ENCODE results near the gene TGM5.

Gene TGM5

DNA sequence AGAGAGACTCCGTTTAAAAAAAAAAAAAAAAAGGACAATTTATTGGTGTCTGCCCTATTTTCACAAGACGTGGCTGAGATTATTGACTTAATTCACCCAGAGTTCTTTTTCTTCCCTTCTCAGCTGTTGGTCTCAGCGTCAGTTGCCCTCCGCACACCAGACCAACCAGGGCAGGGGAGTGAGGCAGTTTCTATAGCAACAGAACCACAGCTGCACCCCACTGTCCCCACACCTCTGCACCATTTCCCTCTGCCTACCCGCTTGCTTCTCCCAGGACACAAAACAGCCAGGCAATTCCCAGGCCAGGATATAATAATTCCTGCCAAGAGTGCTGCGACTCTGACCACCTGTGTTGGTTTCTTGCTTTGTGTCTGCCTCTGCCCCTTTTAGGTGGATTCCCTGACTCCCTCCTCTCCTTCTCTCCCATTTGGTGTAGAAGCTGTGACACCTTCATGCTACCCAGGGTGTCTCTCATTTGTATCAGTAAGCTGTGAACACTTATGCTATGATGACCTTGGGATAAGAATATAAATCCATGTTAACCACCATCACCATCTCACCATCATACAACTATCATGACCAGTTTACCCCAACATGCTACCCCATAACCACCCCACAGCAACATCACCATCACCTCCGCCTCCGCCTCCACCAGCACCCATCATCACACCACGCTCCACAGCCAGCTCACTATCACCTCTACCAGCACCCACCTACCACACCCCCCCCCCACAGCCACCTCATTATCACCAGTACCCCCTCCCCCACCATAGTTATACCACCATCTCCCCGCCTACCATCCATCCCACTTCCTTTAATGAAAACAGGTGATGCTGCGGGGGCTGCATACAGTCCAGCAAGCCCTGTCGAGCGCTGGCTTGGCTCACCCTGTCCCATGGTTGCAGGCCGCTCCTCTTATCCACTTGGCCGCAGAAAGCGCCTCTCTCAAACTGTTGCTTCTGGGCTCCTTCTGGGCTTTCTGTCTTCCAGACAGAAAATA is 46.5 kb downstream of the TGM5 start:
- in situ Hi-C loops (cut with MboI; ENCODE audit: low sequenced_read_pairs) = no loop called here

DNA sequence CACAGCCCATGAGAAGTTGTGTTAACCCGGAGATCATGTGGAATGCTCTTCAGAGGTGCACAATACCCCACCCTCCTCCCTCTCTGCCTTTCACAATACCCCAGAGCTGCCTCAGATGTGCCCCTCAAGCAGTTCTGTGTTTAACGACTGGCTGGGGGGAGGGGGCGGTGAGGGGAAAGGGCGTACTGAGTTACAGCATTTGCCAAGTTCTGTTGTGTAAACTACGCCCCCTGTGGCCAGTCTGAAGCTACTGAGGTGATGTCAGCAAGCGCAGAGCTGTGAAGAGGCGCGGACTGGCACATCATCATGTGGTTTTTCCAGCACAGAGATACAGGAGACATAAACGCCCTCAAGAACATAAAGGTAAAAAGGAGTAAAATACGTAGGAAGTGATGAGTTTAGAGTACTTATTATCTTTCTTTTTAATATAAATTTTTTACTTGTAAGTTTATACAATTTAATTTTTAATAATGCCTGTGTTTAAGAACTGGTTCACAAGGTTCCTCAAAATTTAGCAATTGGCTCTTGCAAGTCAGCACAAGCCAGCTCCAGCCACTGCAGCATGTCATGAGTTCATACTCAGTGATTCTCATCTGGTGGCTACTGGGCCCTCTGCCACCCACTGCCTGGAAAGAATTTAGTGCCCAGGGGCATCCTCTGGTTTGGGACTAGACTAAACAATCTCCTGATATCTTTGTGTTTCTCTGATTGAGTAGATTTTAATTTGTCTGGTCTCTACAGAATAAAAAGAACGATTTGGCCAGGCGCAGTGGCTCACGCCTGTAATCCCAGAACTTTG is 47.6 kb downstream of the TGM5 start:
- in situ Hi-C loops (cut with MboI; ENCODE audit: low sequenced_read_pairs) = no loop called here

DNA sequence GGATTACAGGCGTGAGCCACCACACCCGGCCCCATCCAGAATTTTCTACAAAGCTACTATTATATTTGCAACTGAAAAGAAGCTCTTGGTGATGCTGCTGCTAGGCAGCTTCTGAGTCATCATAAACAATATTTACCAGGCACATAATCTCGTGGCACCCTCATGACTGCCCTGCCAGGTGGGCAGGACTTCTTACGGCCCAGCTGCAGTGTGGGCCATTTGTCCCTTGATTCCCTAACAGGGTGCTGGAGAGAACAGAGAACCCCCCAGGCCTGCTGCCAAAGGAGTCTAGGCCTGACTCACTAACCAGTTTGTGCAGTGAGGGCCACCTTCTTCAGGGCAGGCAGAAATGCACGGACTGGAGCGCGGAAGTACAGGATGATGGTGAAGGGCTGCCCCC is 50.8 kb downstream of the TGM5 start:
- in situ Hi-C loops (cut with MboI; ENCODE audit: low sequenced_read_pairs) = no loop called here

DNA sequence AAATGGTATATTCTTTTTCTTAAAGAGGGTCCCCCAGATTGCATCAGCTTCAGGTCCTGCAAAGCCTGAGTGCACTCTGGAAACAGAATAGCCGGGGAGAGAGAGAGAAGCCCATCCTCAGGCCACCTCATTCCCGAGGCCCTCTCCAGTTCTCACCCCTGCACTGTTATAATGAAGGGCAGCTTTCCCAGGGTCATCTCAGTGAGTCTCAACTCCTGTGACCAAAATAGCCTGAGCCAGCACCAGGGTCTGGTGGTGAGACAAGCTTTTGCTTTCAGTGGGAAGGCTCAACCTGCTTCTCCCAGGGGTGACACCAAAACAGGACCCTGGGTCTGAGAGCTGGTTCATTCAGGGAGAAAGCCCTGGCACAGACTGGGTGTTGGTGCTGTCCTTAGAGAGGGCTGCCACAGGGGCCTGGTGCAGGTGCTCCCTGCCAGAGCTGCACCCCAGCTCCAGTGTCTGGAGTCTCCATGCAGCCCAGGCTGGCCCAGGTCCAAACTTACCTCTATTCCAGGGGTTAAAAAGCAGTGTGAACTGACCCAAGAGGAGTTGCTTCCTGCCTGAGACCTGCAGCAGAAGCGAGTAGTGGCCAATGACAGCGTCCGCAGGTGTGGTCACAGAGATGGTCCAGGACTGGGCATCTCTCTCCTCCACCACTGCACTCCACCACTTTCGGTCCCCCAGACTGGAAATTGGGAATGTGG is 52.0 kb downstream of the TGM5 start:
- in situ Hi-C loops (cut with MboI; ENCODE audit: low sequenced_read_pairs) = no loop called here

DNA sequence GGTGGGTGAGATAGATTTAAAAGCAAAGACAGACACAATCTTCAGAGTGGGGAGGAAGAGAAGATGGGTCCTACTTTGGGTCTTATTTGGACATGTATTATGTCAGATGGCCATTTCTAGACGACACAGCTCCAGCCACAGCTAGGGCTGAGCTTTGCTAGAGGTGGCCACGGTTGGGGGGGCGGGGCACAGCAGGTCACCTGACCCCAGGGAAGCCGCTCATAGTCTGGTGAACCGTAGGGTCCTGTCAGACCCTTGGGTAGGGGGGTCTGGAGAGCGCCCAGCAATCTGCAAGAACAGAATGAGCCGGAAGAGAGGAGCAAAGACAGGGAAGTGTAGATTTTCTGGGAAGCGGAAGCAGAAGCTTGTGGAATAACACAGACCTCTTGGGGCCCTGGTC is 52.6 kb downstream of the TGM5 start:
- in situ Hi-C loops (cut with MboI; ENCODE audit: low sequenced_read_pairs) = no loop called here

DNA sequence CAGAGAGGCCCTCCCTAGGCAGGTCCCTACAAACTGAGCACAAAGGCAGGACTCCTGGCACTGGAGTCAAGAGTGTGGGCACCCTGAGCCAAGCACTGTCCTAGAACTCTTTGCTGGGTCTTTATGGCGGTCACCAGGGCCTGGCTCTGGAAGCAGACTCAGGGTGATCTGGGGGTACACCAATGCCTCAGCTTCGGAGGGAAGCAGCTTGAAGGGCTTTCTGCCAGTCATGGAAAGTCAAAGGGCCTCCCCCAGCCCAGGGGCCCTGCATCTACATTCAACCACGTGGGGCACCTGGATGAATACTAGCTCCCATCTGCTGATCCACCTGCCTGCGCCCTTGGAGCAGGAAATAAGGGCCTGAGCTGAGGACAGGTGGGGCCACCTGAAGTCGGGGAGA is 53.3 kb downstream of the TGM5 start:
- in situ Hi-C loops (cut with MboI; ENCODE audit: low sequenced_read_pairs) = no loop called here

DNA sequence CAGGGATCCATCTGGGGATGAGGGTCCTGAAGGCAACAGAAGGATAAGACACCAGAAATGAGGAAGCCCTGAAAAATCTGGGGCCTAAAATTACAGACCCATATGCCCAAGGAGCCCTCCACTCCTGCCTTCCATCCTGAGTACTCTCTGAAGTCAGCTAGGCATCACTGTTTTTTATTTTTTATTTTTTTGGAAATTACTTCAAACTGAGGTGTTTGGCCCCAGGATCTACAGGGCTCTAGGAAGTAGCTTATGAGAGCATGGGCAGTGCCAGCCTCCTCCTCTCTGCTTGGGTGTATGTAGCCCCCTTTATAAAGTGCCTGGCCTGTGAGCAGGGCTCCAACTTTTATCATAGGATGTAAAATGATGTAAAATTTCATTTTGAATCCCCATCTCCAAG is 53.8 kb downstream of the TGM5 start:
- in situ Hi-C loops (cut with MboI; ENCODE audit: low sequenced_read_pairs) = no loop called here

DNA sequence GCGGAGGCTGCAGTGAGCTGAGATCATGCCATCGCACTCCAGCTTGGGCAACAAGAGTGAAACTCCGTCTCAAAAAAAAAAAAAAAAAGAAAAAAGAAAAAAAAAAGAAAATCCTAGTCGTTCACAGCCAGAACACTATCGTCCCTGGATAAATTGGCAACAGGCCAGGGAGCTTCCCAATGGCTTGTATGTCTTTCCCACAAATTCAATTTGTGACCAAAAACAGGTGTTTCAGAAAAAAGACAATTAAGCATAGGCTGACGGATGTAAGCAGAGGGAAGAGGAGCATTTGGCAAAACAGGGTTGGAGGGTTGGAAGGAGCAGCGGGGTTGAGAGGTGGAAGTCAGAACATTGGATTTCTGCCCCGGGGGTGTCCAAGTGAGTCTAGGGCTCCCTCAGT is 54.4 kb downstream of the TGM5 start:
- in situ Hi-C loops (cut with MboI; ENCODE audit: low sequenced_read_pairs) = no loop called here

DNA sequence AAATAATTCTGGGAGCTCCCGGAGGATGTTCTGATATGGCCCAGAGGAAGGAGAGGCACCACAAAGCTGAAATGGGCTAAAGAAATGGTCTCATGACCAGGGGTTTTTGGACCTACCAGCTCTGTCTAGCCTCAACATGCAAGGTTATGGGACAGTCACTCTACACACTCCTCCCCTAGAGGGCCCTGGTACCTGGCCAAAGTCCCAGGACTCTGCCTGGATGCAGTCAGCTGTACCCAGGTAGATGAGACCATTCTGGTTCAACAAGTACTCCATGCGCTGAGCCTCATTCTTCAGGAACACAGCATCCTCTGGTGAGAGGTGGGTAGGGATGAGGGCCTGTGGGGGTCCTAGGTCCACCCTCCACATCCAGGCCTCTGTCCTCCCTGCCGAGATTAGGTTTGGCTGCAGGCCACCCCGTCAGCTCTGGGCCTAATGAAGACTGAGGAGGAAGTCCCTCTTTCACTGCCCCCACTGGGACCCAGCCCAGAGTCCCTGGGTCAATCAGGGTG is 55.4 kb downstream of the TGM5 start:
- in situ Hi-C loops (cut with MboI; ENCODE audit: low sequenced_read_pairs) = no loop called here

DNA sequence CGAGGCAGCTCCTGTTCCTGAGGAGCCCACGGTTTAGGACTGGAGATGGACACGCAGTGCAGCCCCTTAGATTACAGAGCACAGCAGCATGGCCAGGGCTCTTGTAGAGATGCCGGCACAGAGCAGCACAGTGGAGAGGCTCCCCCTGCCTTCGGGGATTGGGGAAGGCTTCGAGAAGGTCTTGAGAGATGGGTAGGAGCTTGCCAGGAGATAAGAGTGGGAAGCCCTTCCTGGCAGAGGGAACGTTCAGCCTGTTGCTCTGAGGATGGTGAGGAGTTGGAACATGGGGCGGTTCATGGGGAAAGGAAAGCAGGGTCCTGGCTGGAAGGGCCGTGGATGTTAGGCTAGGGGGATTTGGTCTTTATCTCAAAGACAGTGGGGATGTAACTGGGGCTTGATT is 55.9 kb downstream of the TGM5 start:
- in situ Hi-C loops (cut with MboI; ENCODE audit: low sequenced_read_pairs) = no loop called here

DNA sequence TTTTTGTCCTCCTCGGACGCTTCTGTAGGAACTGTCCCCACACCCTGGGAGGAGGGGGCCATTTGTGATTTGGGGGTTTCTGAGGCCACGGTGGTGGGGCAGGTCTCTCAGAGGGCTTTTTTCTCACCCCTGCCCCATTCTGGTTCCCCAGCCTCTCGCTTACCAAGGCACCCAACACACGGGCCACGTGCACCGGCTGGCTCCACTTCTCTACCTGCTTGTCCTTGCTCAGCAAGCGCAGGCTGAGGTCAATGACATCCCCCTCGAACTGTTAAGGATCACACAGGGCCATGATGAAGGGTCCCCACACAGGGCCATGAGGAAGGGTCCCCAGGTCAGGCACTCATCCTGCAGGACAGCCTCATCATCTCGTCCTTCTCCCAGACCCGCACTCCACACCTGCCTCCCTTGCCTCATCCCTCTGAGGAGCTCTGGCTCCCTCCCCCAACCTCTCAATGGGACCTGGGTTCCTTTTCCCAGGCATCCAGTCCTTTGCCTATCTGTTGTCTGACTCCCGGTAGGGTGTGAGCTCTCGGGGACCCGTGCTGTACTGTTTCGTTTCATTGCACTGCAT is 56.5 kb downstream of the TGM5 start:
- in situ Hi-C loops (cut with MboI; ENCODE audit: low sequenced_read_pairs) = no loop called here

DNA sequence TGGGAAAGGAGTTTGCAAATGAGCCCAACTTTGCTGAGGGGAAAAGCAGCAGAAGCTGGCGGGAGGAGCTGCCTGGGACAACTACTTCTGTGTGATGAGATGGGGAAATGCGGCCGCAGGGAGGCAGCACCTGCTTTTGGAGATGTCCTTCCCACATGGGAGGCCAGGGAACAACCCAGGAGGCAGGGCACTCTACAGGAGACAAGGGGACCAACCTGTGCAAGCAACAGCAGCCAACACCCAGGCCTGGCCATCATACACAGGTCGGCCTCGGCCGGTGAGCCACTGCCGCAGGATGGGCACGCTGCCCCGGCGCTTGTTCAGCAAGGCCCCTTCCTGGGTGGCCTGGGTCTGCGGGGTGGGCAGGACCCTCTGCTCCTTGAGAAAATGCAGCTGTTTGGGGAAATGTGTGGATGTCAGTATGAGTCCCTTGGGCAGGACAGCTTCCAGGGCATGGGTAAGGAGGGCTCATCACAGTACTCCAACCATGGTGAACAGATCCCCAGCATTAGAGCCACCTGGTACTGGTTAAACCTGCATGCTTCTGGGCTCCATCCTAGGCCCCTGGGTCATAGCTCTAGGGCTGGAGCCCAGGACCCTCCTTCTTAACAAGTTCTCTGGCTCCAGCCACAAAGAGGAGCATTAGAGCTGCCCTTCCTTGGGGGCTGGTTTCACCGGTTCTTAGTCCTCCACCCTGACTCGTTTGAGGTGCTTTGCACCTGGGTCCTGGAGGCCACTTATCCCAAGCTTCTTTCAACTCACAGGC is 57.5 kb downstream of the TGM5 start:
- in situ Hi-C loops (cut with MboI; ENCODE audit: low sequenced_read_pairs) = no loop called here

DNA sequence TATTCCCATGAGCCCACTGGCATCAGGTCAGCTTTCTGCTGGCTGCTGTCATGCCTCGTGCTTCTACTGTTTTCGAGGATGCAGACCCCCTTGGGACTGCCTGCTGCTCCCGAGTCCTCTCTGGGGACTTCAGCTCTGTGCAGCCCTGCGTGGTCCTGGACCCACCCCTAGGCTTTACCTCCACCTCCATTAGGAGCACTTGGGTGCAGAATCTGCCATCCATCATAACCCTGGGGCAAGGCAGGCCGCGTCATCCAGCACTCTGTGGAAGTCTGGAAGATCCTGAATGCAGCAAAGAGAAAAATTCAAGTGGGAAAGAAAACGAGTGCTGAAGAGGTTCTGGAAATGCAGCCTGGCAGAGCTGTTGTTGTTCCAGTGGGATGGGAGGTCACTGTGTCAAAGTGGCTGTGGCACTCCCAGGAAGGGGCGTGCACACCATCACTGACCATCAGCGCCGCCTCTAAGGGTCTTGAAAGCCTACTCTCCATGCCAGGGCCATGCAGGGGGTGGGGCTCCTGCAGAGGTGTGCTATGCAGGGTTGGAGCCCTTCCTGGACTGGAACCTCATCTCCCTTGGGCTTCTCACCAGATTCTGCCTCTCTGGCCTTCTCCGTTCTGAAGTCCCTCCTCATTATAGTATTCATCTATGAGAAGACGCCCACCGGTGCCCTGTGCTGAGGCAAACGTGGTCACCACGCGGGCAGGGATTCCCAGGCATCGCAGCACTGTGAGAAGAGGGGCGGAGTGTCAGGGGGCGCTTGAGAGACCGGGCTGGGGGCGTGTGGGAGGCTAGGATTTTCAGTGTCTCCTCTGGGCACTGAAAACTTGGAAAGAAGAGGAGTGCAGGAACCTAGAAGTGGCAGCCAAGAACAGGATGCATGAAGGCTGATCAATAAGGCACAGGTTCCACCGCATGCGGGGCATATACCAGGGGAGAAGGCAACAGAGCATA is 58.4 kb downstream of the TGM5 start:
- in situ Hi-C loops (cut with MboI; ENCODE audit: low sequenced_read_pairs) = no loop called here

DNA sequence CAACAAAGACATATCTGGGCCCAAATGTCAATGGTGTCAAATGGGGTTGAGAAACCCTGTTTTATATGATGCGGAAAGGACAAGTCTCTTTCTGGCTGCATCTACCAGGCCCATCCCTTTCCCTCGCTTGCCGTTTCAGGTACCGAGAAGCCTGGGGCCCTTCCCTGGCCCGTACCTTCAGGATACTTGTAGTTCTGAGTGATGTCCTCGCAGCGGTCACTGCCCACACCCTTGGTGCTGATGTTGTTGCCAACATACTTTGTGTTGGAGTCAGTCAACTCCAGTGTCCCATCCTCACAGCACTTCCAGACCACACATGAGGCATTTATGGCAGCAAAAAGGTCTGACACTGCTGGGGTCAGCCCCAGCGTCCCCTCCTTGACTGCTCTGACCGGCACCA is 59.7 kb downstream of the TGM5 start:
- in situ Hi-C loops (cut with MboI; ENCODE audit: low sequenced_read_pairs) = no loop called here

DNA sequence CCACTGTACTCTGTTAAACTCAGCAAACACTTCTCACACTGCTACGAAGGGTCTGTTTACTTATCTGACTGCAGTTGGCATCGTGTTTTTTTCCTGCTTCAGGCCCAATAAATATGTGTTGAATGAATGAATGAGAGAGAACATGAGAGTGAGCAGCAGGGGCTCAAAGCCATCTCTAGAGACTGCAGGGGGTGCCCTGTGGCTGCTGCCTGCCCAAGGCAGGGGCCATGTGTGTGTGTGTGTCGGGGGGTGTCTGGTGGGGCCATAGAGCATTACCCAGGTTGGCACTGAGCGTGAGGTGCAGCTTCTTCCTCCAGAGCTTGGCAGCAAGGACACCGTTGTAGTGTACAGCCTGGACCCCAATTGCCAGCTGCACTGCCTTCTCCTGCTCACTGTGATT is 60.7 kb downstream of the TGM5 start:
- in situ Hi-C loops (cut with MboI; ENCODE audit: low sequenced_read_pairs) = no loop called here

DNA sequence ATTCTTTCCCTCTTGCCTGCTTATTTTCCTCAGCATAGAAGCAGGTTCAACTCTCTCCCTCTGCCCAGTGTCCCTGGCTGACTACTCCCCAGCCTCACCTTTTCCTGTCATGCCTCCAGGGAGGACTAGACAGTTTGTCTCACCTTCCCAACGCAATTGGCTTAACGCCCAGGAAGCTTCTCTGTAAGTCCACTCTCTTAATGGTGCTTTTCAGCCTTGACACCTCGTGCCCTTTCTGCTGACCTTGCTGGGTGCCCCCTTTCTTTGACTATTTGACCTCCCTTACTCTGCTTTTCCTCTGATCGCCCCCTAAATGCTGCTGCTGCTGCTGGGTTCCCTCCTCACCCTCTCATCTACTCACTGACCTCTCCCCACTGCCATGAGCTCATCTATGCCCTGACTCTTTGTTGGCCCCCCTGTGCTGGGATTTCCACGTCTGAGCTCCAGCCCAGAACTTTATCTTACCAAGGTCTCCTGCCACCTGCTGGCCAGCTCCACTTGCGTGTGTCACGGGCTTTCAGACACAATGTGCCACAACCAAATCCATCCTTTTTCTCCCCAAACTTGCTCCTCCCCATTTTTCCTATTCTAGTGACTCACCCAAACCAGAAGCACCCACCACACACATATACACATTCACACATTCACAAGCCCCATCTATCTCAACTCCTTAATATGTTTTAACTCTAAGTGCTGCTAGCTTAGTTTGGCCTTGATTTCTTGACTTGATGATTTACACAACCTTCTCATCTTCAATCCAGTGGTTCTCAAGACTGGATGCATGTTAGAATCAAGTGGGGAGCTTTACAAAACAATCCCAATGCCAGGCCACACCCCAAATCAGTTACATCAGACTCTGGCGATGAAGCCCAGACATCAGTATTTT is 62.5 kb downstream of the TGM5 start:
- in situ Hi-C loops (cut with MboI; ENCODE audit: low sequenced_read_pairs) = no loop called here

DNA sequence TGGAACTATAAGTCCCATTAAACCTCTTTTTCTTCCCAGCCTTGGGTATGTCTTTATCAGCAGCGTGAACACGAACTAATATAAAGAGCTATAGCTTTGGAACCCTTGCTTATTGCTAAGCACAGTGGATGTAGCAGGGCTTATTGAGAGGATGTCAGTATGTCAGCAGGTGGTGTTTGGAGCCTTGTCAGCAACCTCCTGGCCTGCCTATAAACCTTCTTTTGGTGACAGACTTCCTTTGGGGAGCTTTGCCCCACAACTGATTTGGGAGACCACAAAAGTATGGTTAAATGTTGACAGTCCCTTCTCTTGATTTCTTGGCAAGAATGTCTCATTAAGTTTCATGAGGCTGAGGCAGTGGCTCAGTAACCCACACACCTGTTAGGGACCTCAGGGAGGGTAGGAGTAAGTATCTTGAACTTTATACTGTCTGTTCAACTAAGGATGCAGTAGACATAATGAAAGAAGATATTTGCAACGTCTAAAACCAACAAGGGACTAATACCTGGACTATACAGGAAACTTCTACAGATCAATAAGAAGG is 66.7 kb downstream of the TGM5 start:
- in situ Hi-C loops (cut with MboI; ENCODE audit: low sequenced_read_pairs) = loop anchor here (25.0 kb wide), 1 partner anchor 488 kb away; no protein-coding TSS in a partner anchor

DNA sequence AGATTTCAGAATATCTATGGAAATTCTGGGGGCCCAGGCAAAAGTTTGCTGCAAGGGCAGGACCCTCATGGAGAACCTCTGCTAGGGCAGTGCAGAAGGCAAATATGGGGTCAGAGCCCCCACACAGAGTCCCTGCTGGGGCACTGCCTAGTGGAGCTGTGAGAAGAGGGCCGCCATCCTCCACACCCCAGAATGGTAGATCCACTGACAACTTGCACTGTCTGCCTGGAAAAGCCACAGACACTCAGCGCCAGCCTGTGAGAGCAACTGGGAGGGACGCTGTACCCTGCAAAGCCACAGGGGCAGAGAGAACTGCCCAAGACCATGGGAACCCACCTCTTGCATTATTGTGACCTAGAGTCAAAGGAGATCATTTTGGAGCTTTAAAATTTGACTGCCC is 67.7 kb downstream of the TGM5 start:
- in situ Hi-C loops (cut with MboI; ENCODE audit: low sequenced_read_pairs) = loop anchor here (25.0 kb wide), 1 partner anchor 487 kb away; no protein-coding TSS in a partner anchor
